Suprapubic skin (tissue), 4 donors: Measurements from ENCODE around the gene PUM1.

Source experiments
- CTCF ChIP-seq, 2 donors: fragments of 200-600 bp in 1 of 2; fragments of 450-650 bp in 1 of 2; sonication (generic) in 1 of 2; IDR thresholded peaks; one replicate each; pipeline ENCODE4 v1.5.1; 2016 to 2019; ENCODE audit warnings: antibody characterized with exemption in 2 of 2, mild to moderate bottlenecking in 1 of 2, moderate library complexity in 1 of 2
- EP300 ChIP-seq: sonication (generic); formaldehyde crosslinking; IDR thresholded peaks from one replicate; pipeline ENCODE4 v1.6.1; 2017; ENCODE audit warnings: antibody characterized with exemption
- POLR2A ChIP-seq, 2 donors: fragments of 450-650 bp; IDR thresholded peaks; one replicate each; pipeline ENCODE4 v1.6.1; 2017; ENCODE audit warnings: antibody characterized with exemption in 2 of 2, mild to moderate bottlenecking in 2 of 2, moderate library complexity in 2 of 2
- POLR2AphosphoS5 ChIP-seq, 3 donors: sonication (generic); formaldehyde crosslinking; IDR thresholded peaks; one replicate each; pipeline ENCODE4 v1.6.1; 2017; ENCODE audit warnings: antibody characterized with exemption in 3 of 3

DNA sequence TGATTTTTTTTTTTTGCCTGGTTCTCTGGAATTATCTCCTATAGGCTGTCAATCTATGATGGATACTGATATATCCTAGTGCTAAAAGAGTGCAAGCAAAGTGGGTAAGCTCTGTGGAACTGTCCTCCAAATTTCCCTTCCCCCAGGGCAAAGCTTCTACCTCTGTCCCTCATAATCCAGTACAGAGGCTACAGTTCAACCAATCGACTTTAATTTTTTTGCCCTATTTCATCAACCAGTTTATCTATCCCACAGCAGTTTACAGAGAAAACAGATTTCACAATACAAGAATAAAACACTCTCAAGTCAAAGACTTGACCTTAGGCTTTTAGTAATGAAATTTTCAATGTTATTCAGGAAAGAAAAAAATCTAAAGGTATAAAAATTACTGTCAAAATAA is 13.9 kb downstream of the PUM1 start:
- no peak for TF ChIP-seq CTCF (IDR thresholded peaks at IDR 0.05)
- no peak for TF ChIP-seq POLR2AphosphoS5 (IDR thresholded peaks at IDR 0.05)
- TF ChIP-seq POLR2A (IDR thresholded peaks at IDR 0.05), result no peak
- no peak for TF ChIP-seq EP300
